H9 (cell line): ENCODE results near the gene LRRC51. TPM values are rescaled to one million over a fixed set of nuclear protein-coding genes. Genes with fewer than 3 reads are reported as not detected.

Source experiments
- DNase-seq: peaks from one replicate; pipeline ENCODE4 v3.0.0-alpha.2; 2017
- H2AFZ ChIP-seq: one replicate; pipeline ENCODE4 v1.6.1; 2013; ENCODE audit warnings: mild to moderate bottlenecking, low read length, control low read depth, moderate library complexity
- H2AK5ac ChIP-seq: 2 replicates; pipeline ENCODE4 v1.6.1; 2013; ENCODE audit warnings: low read length, control low read depth, mixed read lengths; ENCODE audit not compliant: insufficient read length
- H2BK120ac ChIP-seq: one replicate; pipeline ENCODE4 v1.6.1; 2013; ENCODE audit warnings: low read depth, mild to moderate bottlenecking, low read length, control low read depth, inconsistent platforms; ENCODE audit not compliant: poor library complexity, severe bottlenecking
- H2BK12ac ChIP-seq: 2 replicates; pipeline ENCODE4 v1.6.1; 2013; ENCODE audit warnings: low read length, control low read depth, mixed read lengths, low read depth; ENCODE audit not compliant: insufficient read length
- H2BK15ac ChIP-seq: 2 replicates; pipeline ENCODE4 v1.6.1; 2013; ENCODE audit warnings: low read depth, low read length, control low read depth
- H2BK20ac ChIP-seq: one replicate; pipeline ENCODE4 v1.6.1; 2013; ENCODE audit warnings: low read depth, mild to moderate bottlenecking, low read length, control low read depth, inconsistent platforms; ENCODE audit not compliant: poor library complexity, severe bottlenecking
- H2BK5ac ChIP-seq: 2 replicates; pipeline ENCODE4 v1.6.1; 2013; ENCODE audit warnings: low read length, control low read depth, mixed read lengths; ENCODE audit not compliant: insufficient read length
- H3K14ac ChIP-seq: 2 replicates; pipeline ENCODE4 v1.6.1; 2013; ENCODE audit warnings: low read length, control low read depth; ENCODE audit not compliant: insufficient read depth
- H3K18ac ChIP-seq: 2 replicates; pipeline ENCODE4 v1.6.1; 2013; ENCODE audit warnings: low read depth, mild to moderate bottlenecking, mixed read lengths, low read length, control low read depth; ENCODE audit not compliant: insufficient read length
- H3K23ac ChIP-seq: 2 replicates; pipeline ENCODE4 v1.6.1; 2013; ENCODE audit warnings: low read length, control low read depth, mixed read lengths, low read depth; ENCODE audit not compliant: insufficient read length
- H3K23me2 ChIP-seq: 2 replicates; pipeline ENCODE4 v1.6.1; 2013; ENCODE audit warnings: low read depth, mild to moderate bottlenecking, mixed read lengths, low read length, control low read depth; ENCODE audit not compliant: insufficient read length, poor library complexity, severe bottlenecking
- H3K27ac ChIP-seq: 2 replicates; pipeline ENCODE4 v1.5.1; 2013; ENCODE audit warnings: low read length, control low read depth, mixed read lengths, low read depth; ENCODE audit not compliant: insufficient read length
- H3K27me3 ChIP-seq: 2 replicates; pipeline ENCODE4 v1.6.1; 2013; ENCODE audit warnings: low read length, control low read depth, inconsistent platforms; ENCODE audit not compliant: insufficient read depth
- H3K4ac ChIP-seq: 2 replicates; pipeline ENCODE4 v1.6.1; 2013; ENCODE audit warnings: low read depth, mild to moderate bottlenecking, control low read depth, inconsistent platforms, low read length, moderate library complexity
- H3K4me1 ChIP-seq: 2 replicates; pipeline ENCODE4 v1.6.1; 2013; ENCODE audit warnings: low read length, control low read depth, inconsistent platforms; ENCODE audit not compliant: insufficient read depth
- H3K4me2 ChIP-seq: 2 replicates; pipeline ENCODE4 v1.6.1; 2013; ENCODE audit warnings: low read length, control low read depth, mixed read lengths; ENCODE audit not compliant: insufficient read length, insufficient read depth
- H3K56ac ChIP-seq: 2 replicates; pipeline ENCODE4 v1.6.1; 2013; ENCODE audit warnings: low read depth, mild to moderate bottlenecking, mixed read lengths, low read length, control low read depth; ENCODE audit not compliant: insufficient read length
- H3K79me1 ChIP-seq: 2 replicates; pipeline ENCODE4 v1.6.1; 2013; ENCODE audit warnings: low read depth, mild to moderate bottlenecking, moderate library complexity, low read length, control low read depth, inconsistent platforms; ENCODE audit not compliant: insufficient read depth, poor library complexity, severe bottlenecking
- H3K79me2 ChIP-seq: 2 replicates; pipeline ENCODE4 v1.6.1; 2013; ENCODE audit warnings: low read length, control low read depth, inconsistent platforms; ENCODE audit not compliant: insufficient read depth
- H3K9ac ChIP-seq: 2 replicates; pipeline ENCODE4 v1.6.1; 2013; ENCODE audit warnings: low read length, control low read depth, mixed read lengths; ENCODE audit not compliant: insufficient read length; ENCODE audit errors: extremely low read depth
- H3K9me3 ChIP-seq: one replicate; pipeline ENCODE4 v1.6.1; 2013; ENCODE audit warnings: low read depth, low read length, inconsistent platforms; ENCODE audit not compliant: control insufficient read depth
- H3T11ph ChIP-seq: one replicate; pipeline ENCODE4 v1.6.1; 2013; ENCODE audit warnings: mild to moderate bottlenecking, low read length, control low read depth, inconsistent platforms
- H4K20me1 ChIP-seq: one replicate; pipeline ENCODE4 v1.6.1; 2013; ENCODE audit not compliant: control insufficient read depth, insufficient read length, insufficient read depth
- H4K5ac ChIP-seq: 2 replicates; pipeline ENCODE4 v1.6.1; 2013; ENCODE audit warnings: low read depth, mild to moderate bottlenecking, mixed read lengths, low read length, control low read depth; ENCODE audit not compliant: insufficient read length
- H4K8ac ChIP-seq: replicated peaks from 2 replicates; pipeline ENCODE4 v1.6.1; 2013; ENCODE audit warnings: low read length, control low read depth, mixed read lengths, low read depth; ENCODE audit not compliant: insufficient read length
- H4K91ac ChIP-seq: 2 replicates; pipeline ENCODE4 v1.6.1; 2013; ENCODE audit warnings: low read depth, mild to moderate bottlenecking, moderate library complexity, mixed read lengths, low read length, control low read depth; ENCODE audit not compliant: insufficient read length
- H3K27ac Mint-ChIP-seq, 3 experiments: 2 replicates in 2 of 3; 3 replicates in 1 of 3; pipeline ENCODE4 v1.8.0; 2020 to 2021; ENCODE audit warnings: mixed read lengths in 3 of 3, mild to moderate bottlenecking in 1 of 3, moderate library complexity in 1 of 3
- H3K27me3 Mint-ChIP-seq: 2 replicates; pipeline ENCODE4 v1.8.0; 2021; ENCODE audit warnings: low read depth, mild to moderate bottlenecking, moderate library complexity, mixed read lengths
- H3K36me3 Mint-ChIP-seq, 3 experiments: 2 replicates in 2 of 3; 3 replicates in 1 of 3; pipeline ENCODE4 v1.8.0; 2020 to 2021; ENCODE audit warnings: low read depth in 3 of 3, mixed read lengths in 3 of 3; ENCODE audit not compliant: insufficient read depth in 1 of 3
- H3K4me1 Mint-ChIP-seq, 2 experiments: 2 replicates each; pipeline ENCODE4 v1.8.0; 2020; ENCODE audit warnings: mixed read lengths in 2 of 2
- H3K4me3 Mint-ChIP-seq, 2 experiments: 2 replicates in 1 of 2; 3 replicates in 1 of 2; pipeline ENCODE4 v1.8.0; 2020 to 2021; ENCODE audit warnings: mild to moderate bottlenecking in 2 of 2, mixed read lengths in 2 of 2, moderate library complexity in 1 of 2
- H3K9me3 Mint-ChIP-seq, 2 experiments: 2 replicates in 1 of 2; 3 replicates in 1 of 2; pipeline ENCODE4 v1.8.0; 2020; ENCODE audit warnings: mild to moderate bottlenecking in 2 of 2, mixed read lengths in 2 of 2, moderate library complexity in 1 of 2
- WGBS: extraction: QIAGEN DNeasy Blood & Tissue Kit; methylation state at CpG from one replicate; pipeline ENCODE4 v1.1.7; 2013; ENCODE audit warnings: missing lambda C conversion rate, low lambda C conversion rate, mixed read lengths; ENCODE audit not compliant: insufficient read length; ENCODE audit errors: extremely low coverage; 5-methylcytosine and 5-hydroxymethylcytosine counted together
- total RNA-seq: library from RNA; stranded (reverse); gene quantifications from 2 replicates; pipeline ENCODE4 v1.2.1, GENCODE V29; 2021
- TF ChIP-seq, protein P1 (sequence below): fragments of 200-600 bp; sonication (generic); conservative IDR thresholded peaks from 3 replicates; pipeline ENCODE4 v1.8.0; 2021; ENCODE audit warnings: antibody characterized with exemption, mild to moderate bottlenecking

Gene LRRC51
- total RNA-seq, 1 experiment from 2014 or later: 3.1 TPM

DNA sequence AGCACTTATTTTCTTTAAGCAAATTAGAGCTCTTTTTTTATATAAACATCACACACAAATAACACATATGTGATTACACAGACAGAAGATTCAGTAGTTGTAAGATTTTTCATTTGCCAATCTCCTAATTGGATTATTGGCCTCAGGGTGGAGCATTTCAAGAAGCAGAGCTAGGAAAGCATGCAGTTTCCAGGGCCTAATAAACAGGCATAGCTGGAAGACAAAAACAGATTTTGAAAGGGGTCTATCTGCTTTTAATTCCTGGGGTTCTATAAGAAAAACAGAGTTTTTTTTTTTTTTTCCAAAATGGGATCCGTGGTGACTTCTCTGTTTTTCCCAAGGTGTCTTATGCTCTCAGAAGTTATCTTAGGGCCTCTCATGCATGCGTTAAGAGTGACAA, 47.3 kb downstream of the LRRC51 start:
- no peaks in the 10 kb centered on the region for H3K79me1 ChIP-seq
- H2BK15ac ChIP-seq: no peak overlapping the region
- H3K9me3 ChIP-seq: peaks cover 10% of the 10 kb centered on the region
- no peak overlapping the region for H3K18ac ChIP-seq
- H3K14ac ChIP-seq: no peak overlapping the region
- H4K5ac ChIP-seq: no peak overlapping the region
- no peak overlapping the region for H3K4ac ChIP-seq
- Mint-ChIP-seq H3K4me1 (no peaks in the 10 kb centered on the region), H3K27me3 (peaks cover 40% of the 10 kb centered on the region), H3K9me3 (peaks cover 30 to 54% of the 10 kb centered on the region in 2 experiments), H3K36me3 (peaks cover 8 to 17% (median 8%) of the 10 kb centered on the region in 3 experiments; a peak in 6 of 7 replicates), H3K4me3 (no peak overlapping the region), H3K27ac (no peak overlapping the region)
- no peak overlapping the region for H3K56ac ChIP-seq
- no peak overlapping the region for H3K23ac ChIP-seq
- no peaks in the 10 kb centered on the region for H3K27me3 ChIP-seq
- H4K8ac ChIP-seq: no peak overlapping the region
- H4K91ac ChIP-seq: no peak overlapping the region
- no peak for DNase-seq
- no peaks in the 10 kb centered on the region for H3K79me2 ChIP-seq
- H3K4me2 ChIP-seq: no peak overlapping the region
- no peak overlapping the region for H2BK12ac ChIP-seq
- H3T11ph ChIP-seq: no peak overlapping the region
- no peak overlapping the region for H2BK20ac ChIP-seq
- H2BK120ac ChIP-seq: no peak overlapping the region
- no peaks in the 10 kb centered on the region for H3K23me2 ChIP-seq
- WGBS: no CpG with 5 or more reads among the region's 2 CpGs
- H3K4me1 ChIP-seq: no peaks in the 10 kb centered on the region
- no peaks in the 10 kb centered on the region for H4K20me1 ChIP-seq
- no peak overlapping the region for H2AK5ac ChIP-seq
- no peak overlapping the region for H3K9ac ChIP-seq
- no peak overlapping the region for H3K27ac ChIP-seq
- TF ChIP-seq, protein P1, sequence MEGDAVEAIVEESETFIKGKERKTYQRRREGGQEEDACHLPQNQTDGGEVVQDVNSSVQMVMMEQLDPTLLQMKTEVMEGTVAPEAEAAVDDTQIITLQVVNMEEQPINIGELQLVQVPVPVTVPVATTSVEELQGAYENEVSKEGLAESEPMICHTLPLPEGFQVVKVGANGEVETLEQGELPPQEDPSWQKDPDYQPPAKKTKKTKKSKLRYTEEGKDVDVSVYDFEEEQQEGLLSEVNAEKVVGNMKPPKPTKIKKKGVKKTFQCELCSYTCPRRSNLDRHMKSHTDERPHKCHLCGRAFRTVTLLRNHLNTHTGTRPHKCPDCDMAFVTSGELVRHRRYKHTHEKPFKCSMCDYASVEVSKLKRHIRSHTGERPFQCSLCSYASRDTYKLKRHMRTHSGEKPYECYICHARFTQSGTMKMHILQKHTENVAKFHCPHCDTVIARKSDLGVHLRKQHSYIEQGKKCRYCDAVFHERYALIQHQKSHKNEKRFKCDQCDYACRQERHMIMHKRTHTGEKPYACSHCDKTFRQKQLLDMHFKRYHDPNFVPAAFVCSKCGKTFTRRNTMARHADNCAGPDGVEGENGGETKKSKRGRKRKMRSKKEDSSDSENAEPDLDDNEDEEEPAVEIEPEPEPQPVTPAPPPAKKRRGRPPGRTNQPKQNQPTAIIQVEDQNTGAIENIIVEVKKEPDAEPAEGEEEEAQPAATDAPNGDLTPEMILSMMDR: no peak
- no peak overlapping the region for H2AFZ ChIP-seq
- H2BK5ac ChIP-seq: no peak overlapping the region
